CD14-positive monocyte (primary cell): Measurements from ENCODE around the gene CDH4. TPM values are rescaled to one million over a fixed set of nuclear protein-coding genes. Genes with fewer than 3 reads are reported as not detected.

ENCODE experiments used
- DNase-seq, 3 donors: peaks; one replicate each; pipeline ENCODE4 v3.0.0-alpha.2; 2011 to 2022
- H2AFZ ChIP-seq: 2 replicates; pipeline ENCODE4 v1.6.0; 2012; ENCODE audit warnings: mild to moderate bottlenecking, low read depth, low read length, inconsistent platforms; ENCODE audit not compliant: insufficient read depth, poor library complexity, severe bottlenecking
- H3K27ac ChIP-seq, 2 donors: 1 replicate in 1 of 2; 2 replicates in 1 of 2; pipeline ENCODE4 v1.5.1; 2012 to 2013; ENCODE audit warnings: low read length in 2 of 2, control low read depth in 1 of 2, inconsistent platforms in 1 of 2, low read depth in 1 of 2, mild to moderate bottlenecking in 1 of 2
- H3K27me3 ChIP-seq, 2 donors: one replicate each; pipeline versions ENCODE4 v1.6.0 to v1.6.1; 2011 to 2013; ENCODE audit warnings: low read length in 2 of 2; ENCODE audit not compliant: control insufficient read depth in 2 of 2, insufficient read depth in 2 of 2
- H3K36me3 ChIP-seq, 2 donors: replicated peaks in 1 of 2; 1 replicate in 1 of 2; 2 replicates in 1 of 2; pipeline versions ENCODE4 v1.5.1 to v1.6.1; 2012 to 2013; ENCODE audit warnings: low read length in 2 of 2, control low read depth in 1 of 2, inconsistent platforms in 1 of 2, mild to moderate bottlenecking in 1 of 2; ENCODE audit not compliant: insufficient read depth in 2 of 2, control insufficient read depth in 1 of 2
- H3K4me1 ChIP-seq, 2 donors: 1 replicate in 1 of 2; 2 replicates in 1 of 2; pipeline versions ENCODE4 v1.5.1 to v1.6.1; 2012 to 2013; ENCODE audit warnings: low read length in 2 of 2, control low read depth in 1 of 2, inconsistent platforms in 1 of 2, mild to moderate bottlenecking in 1 of 2, moderate library complexity in 1 of 2; ENCODE audit not compliant: insufficient read depth in 2 of 2, control insufficient read depth in 1 of 2
- H3K4me2 ChIP-seq: replicated peaks from 2 replicates; pipeline ENCODE3; 2012; ENCODE audit warnings: low read length, moderate library complexity, mild to moderate bottlenecking; ENCODE audit not compliant: poor library complexity, severe bottlenecking; ENCODE audit errors: extremely low read depth
- H3K4me3 ChIP-seq, 3 experiments: fragments of 200-600 bp in 1 of 3; sonication (generic) in 1 of 3; replicated peaks in 1 of 3; 1 replicate in 2 of 3; 2 replicates in 1 of 3; pipeline ENCODE4 v1.5.1; 2011 to 2013; ENCODE audit warnings: low read length in 3 of 3, mild to moderate bottlenecking in 3 of 3, control low read depth in 2 of 3, low read depth in 2 of 3, inconsistent platforms in 1 of 3, moderate library complexity in 1 of 3
- H3K79me2 ChIP-seq: 2 replicates; pipeline ENCODE4 v1.6.0; 2012; ENCODE audit warnings: mild to moderate bottlenecking, control low read depth, inconsistent platforms, low read length, moderate library complexity; ENCODE audit not compliant: insufficient read depth
- H3K9ac ChIP-seq: 2 replicates; pipeline ENCODE4 v1.6.0; 2017; ENCODE audit warnings: low read length, mild to moderate bottlenecking; ENCODE audit not compliant: insufficient read depth, poor library complexity, severe bottlenecking
- H3K9me3 ChIP-seq, 2 donors: replicated peaks in 1 of 2; 1 replicate in 1 of 2; 2 replicates in 1 of 2; pipeline versions ENCODE4 v1.5.1 to v1.6.1; 2012 to 2013; ENCODE audit warnings: low read length in 2 of 2, control low read depth in 1 of 2; ENCODE audit not compliant: control insufficient read depth in 1 of 2, insufficient read depth in 1 of 2
- H4K20me1 ChIP-seq: 2 replicates; pipeline ENCODE4 v1.6.0; 2012; ENCODE audit warnings: mild to moderate bottlenecking, low read length, control low read depth, moderate library complexity; ENCODE audit not compliant: insufficient read depth
- H3K27ac Mint-ChIP-seq, 7 donors: one replicate each; pipeline ENCODE4 v1.8.0; 2020; ENCODE audit warnings: mild to moderate bottlenecking in 7 of 7, mixed read lengths in 7 of 7, moderate library complexity in 6 of 7, inconsistent platforms in 2 of 7
- H3K27me3 Mint-ChIP-seq, 3 donors: one replicate each; pipeline ENCODE4 v1.8.0; 2021 to 2022; ENCODE audit warnings: low read depth in 3 of 3, mild to moderate bottlenecking in 3 of 3, mixed read lengths in 3 of 3, moderate library complexity in 3 of 3, inconsistent platforms in 1 of 3
- H3K36me3 Mint-ChIP-seq, 2 donors: one replicate each; pipeline ENCODE4 v1.8.0; 2020; ENCODE audit warnings: mixed read lengths in 2 of 2, inconsistent platforms in 1 of 2, mild to moderate bottlenecking in 1 of 2
- H3K4me1 Mint-ChIP-seq: one replicate; pipeline ENCODE4 v1.8.0; 2020; ENCODE audit warnings: mild to moderate bottlenecking, mixed read lengths
- H3K4me3 Mint-ChIP-seq, 2 donors: one replicate each; pipeline ENCODE4 v1.8.0; 2020; ENCODE audit warnings: mild to moderate bottlenecking in 2 of 2, mixed read lengths in 2 of 2, moderate library complexity in 1 of 2
- H3K9me3 Mint-ChIP-seq, 7 donors: one replicate each; pipeline ENCODE4 v1.8.0; 2020 to 2022; ENCODE audit warnings: mixed read lengths in 7 of 7, mild to moderate bottlenecking in 6 of 7, moderate library complexity in 6 of 7, inconsistent platforms in 2 of 7
- CTCF ChIP-seq: fragments of 200-600 bp; IDR thresholded peaks from one replicate; pipeline ENCODE4 v1.8.0; 2022; ENCODE audit warnings: antibody characterized with exemption, mild to moderate bottlenecking
- WGBS: methylation state at CpG from one replicate; pipeline ENCODE4 v1.1.5; 2013; ENCODE audit warnings: missing lambda C conversion rate; ENCODE audit not compliant: insufficient coverage; 5-methylcytosine and 5-hydroxymethylcytosine counted together
- intact Hi-C, 2 donors: fragments of 100-400 bp; cut with micrococcal nuclease; formaldehyde crosslinking; loops; one replicate each; pipeline versions ENCODE4 v1.15.0 to v1.15.1; 2023
- polyA plus RNA-seq, 3 donors: library from polyadenylated mRNA; depleted of rRNA in 1 of 3; unstranded in 2 of 3; stranded (reverse) in 1 of 3; fragments of 300-500 nt in 2 of 3; fragments of >200 nt in 1 of 3; fragmentation: Illumina TruSeq in 2 of 3; gene quantifications; 1 replicate in 2 of 3; 2 replicates in 1 of 3; pipeline ENCODE4 v1.2.3, GENCODE V29; 2012 to 2021

The CDH4 gene
- polyA plus RNA-seq, 3 donors = not detected

GRCh38 chr20:61304750-61305149, 52.7 kb downstream of the CDH4 start:
- Mint-ChIP-seq H3K36me3 (no peaks in the 10 kb centered on the region), H3K4me3 (no peak overlapping the region), H3K27me3 (no peaks in the 10 kb centered on the region), H3K4me1 (no peaks in the 10 kb centered on the region), H3K9me3 (peaks cover 0 to 31% (median 19%) of the 10 kb centered on the region in 7 donors), H3K27ac (no peak overlapping the region)
- intact Hi-C loops = no loop called here
- Histone ChIP-seq H3K36me3 (no peaks in the 10 kb centered on the region), H3K4me2 (no peak overlapping the region), H3K27me3 (no peaks in the 10 kb centered on the region), H3K4me3 (no peak overlapping the region), H3K9me3 (peaks cover 0 to 81% of the 10 kb centered on the region in 2 donors), H3K9ac (no peak overlapping the region), H4K20me1 (no peaks in the 10 kb centered on the region), H3K4me1 (no peaks in the 10 kb centered on the region), H3K27ac (no peak overlapping the region), H3K79me2 (no peaks in the 10 kb centered on the region), H2AFZ (no peak overlapping the region)
- no peak for DNase-seq
- WGBS = over 99% methylated on average over 8 of the region's 8 CpGs
- TF ChIP-seq CTCF = no peak

- H3K36me3 ChIP-seq = no peaks in the 10 kb centered on the region
Observed at GRCh38 chr20:61306937-61307475, 54.9 kb downstream of the CDH4 start.

More at GRCh38 chr20:61306937-61307475, 54.9 kb downstream of the CDH4 start:
- intact Hi-C loops = no loop called here
- H3K79me2 ChIP-seq = no peaks in the 10 kb centered on the region
- H2AFZ ChIP-seq = no peak overlapping the region
- no peak overlapping the region for H3K4me2 ChIP-seq
- Mint-ChIP-seq H3K4me3 (no peak overlapping the region), H3K9me3 (peaks cover 0 to 26% (median 15%) of the 10 kb centered on the region in 7 donors), H3K36me3 (no peaks in the 10 kb centered on the region), H3K4me1 (no peaks in the 10 kb centered on the region), H3K27ac (no peak overlapping the region), H3K27me3 (peaks cover 0 to 3% (median 0%) of the 10 kb centered on the region in 3 donors)
- H3K27ac ChIP-seq = no peak overlapping the region
- H3K27me3 ChIP-seq = no peaks in the 10 kb centered on the region
- H3K9me3 ChIP-seq = peaks cover 0 to 81% of the 10 kb centered on the region in 2 donors
- TF ChIP-seq CTCF = no peak
- DNase-seq = no peak
- WGBS = 100% methylated on average over 6 of the region's 10 CpGs
- H3K9ac ChIP-seq = no peak overlapping the region
- H3K4me3 ChIP-seq = no peak overlapping the region
- no peaks in the 10 kb centered on the region for H4K20me1 ChIP-seq
- H3K4me1 ChIP-seq = no peaks in the 10 kb centered on the region
